ENCODE measurements around the gene GLIS2. TPM values are rescaled to one million over a fixed set of nuclear protein-coding genes. Genes with fewer than 3 reads are reported as not detected.

The GLIS2 gene
- total and polyA plus RNA-seq, 4 donors: 0.68 to 1.4 (median 1.1) TPM

DNA sequence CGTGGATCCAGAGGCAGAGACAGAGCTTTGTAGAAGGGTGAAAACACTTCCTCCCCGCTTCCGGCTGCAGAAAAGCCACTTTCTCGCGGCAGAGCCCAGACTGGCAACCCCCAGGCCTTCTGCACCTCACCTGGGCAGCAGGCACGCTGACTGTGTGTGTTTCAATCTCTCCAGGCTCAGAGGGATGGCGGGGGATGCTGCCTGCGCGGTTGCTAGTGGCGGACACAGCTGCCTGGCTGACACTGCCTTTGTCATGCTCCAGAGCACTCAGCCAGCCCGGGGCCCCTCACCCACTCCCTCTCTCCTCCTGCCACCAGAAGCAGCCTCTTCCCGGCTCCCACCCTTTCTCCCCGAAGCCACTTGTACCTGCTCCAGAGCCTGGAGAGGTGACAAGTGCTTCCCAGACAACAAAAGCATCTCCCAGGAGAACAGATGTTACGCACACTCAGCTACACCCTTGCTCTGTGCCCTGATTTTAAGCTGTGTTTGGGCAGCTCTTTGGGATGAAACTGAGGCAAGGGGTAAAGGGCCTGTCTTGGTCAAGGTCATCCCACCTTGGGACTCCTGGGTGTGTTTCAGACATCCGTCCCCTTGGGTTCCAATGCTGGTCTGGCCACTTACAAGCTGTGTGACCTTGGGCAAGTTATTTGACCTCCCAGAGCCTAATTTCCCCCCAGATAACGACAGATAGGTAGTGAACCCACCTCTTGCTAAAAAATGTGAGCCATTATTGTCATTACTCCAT lies 9.2 kb upstream of the GLIS2 start:
- Histone ChIP-seq H3K27me3 (ENCODE audit: control insufficient read depth in 4 of 4, insufficient read depth in 4 of 4, low read length in 3 of 4) (no peaks in the 10 kb centered on the region), H3K4me3 (ENCODE audit: low read depth in 1 of 3, low read length in 3 of 3) (peak overlapping the region in 2 of 3 donors; percentile 64 to 86), H3K4me1 (ENCODE audit: control insufficient read depth in 4 of 4, insufficient read depth in 4 of 4, low read length in 3 of 4) (peaks cover 2 to 12% (median 4%) of the 10 kb centered on the region in 4 donors), H3K9ac (ENCODE audit: low read depth in 1 of 2, low read length in 2 of 2) (no peak overlapping the region), H3K27ac (ENCODE audit: low read depth in 1 of 2, low read length in 2 of 2) (peak overlapping the region; percentile 74 to 76), H3K9me3 (ENCODE audit: control insufficient read depth in 4 of 4, low read length in 3 of 4) (no peaks in the 10 kb centered on the region), H3K36me3 (ENCODE audit: control insufficient read depth in 4 of 4, insufficient read depth in 3 of 4, low read depth in 1 of 4, low read length in 3 of 4) (no peaks in the 10 kb centered on the region)
- TF ChIP-seq FOXA1 (IDR thresholded peaks at IDR 0.05): no peak
- TF ChIP-seq RXRA (IDR thresholded peaks at IDR 0.05): no peak
- no peak for TF ChIP-seq RAD21 (IDR thresholded peaks at IDR 0.05)
- no peak for TF ChIP-seq GABPA (IDR thresholded peaks at IDR 0.05 in 1 of 2, conservative IDR thresholded peaks at IDR 0.05 in 1 of 2)
- TF ChIP-seq ZBTB33 (IDR thresholded peaks at IDR 0.05): no peak
- TF ChIP-seq SP1 (IDR thresholded peaks at IDR 0.05): no peak
- TF ChIP-seq HNF4G (IDR thresholded peaks at IDR 0.05): no peak
- no peak for TF ChIP-seq EGR1 (IDR thresholded peaks at IDR 0.05; ENCODE audit: low read depth in 2 of 2)
- TF ChIP-seq HNF4A (conservative IDR thresholded peaks at IDR 0.05): no peak
- TF ChIP-seq, protein P1, sequence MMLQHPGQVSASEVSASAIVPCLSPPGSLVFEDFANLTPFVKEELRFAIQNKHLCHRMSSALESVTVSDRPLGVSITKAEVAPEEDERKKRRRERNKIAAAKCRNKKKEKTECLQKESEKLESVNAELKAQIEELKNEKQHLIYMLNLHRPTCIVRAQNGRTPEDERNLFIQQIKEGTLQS (IDR thresholded peaks at IDR 0.05): no peak
- TF ChIP-seq, protein P2, sequence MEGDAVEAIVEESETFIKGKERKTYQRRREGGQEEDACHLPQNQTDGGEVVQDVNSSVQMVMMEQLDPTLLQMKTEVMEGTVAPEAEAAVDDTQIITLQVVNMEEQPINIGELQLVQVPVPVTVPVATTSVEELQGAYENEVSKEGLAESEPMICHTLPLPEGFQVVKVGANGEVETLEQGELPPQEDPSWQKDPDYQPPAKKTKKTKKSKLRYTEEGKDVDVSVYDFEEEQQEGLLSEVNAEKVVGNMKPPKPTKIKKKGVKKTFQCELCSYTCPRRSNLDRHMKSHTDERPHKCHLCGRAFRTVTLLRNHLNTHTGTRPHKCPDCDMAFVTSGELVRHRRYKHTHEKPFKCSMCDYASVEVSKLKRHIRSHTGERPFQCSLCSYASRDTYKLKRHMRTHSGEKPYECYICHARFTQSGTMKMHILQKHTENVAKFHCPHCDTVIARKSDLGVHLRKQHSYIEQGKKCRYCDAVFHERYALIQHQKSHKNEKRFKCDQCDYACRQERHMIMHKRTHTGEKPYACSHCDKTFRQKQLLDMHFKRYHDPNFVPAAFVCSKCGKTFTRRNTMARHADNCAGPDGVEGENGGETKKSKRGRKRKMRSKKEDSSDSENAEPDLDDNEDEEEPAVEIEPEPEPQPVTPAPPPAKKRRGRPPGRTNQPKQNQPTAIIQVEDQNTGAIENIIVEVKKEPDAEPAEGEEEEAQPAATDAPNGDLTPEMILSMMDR (IDR thresholded peaks at IDR 0.05; ENCODE audit: low read depth, low read length, missing input control): no peak
- no peak for DNase-seq (ENCODE audit: low spot score)
- WGBS: 80% methylated on average over 16 of the region's 16 CpGs

DNA sequence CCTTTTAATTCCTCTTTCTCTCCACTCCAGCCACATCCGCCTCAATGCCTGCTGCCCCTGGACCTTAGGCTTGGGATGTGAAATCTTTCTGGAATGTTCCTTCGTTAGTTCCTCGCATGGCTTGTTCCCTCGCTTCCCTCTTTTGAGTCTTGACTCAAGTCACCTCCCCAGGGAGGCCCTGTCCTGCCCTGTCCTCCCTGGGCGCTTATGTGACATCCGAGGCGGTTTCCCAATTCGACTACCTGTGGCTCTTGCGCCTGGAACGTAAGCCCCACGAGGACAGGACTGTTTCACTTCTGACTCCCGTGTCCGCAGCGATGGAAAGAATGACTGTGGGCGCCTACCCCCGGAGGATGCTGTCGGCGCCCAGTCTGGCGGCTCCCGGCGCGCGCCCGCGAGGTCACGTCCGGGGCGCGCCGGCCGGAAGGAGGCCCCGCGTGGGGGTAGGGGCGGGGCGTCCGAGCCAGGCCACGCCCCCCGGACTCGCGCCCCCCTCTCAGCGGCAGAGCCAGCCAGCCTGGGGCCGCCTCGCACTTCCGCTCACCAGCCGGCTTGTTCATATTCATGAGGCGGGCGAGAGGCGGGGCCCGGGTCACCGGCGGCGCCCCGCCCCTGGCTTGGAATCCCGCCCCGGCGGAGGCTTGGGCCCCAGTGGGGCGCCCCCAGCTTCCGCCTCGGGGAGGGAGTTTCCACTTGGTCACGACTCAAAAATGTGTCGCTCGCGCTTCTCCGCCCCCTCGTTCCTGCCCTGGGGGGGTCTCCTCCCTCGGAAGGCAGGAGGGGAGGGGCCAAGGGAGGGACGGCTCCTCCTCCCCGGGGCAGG lies 8.4 kb upstream of the GLIS2 start:
- no peaks in the 10 kb centered on the region for H3K27me3 ChIP-seq (ENCODE audit: control insufficient read depth in 4 of 4, insufficient read depth in 4 of 4, low read length in 3 of 4)
- TF ChIP-seq RXRA (IDR thresholded peaks at IDR 0.05) (peak; percentile 11 to 29), REST (IDR thresholded peaks at IDR 0.05) (peak; percentile 10), GABPA (IDR thresholded peaks at IDR 0.05 in 1 of 2, conservative IDR thresholded peaks at IDR 0.05 in 1 of 2) (peak; percentile 40 to 78), SP1 (IDR thresholded peaks at IDR 0.05) (peak; percentile 69), JUND (IDR thresholded peaks at IDR 0.05) (peak; percentile 25 to 43), EGR1 (IDR thresholded peaks at IDR 0.05; ENCODE audit: low read depth in 2 of 2) (peak; percentile 94 to 95), RAD21 (IDR thresholded peaks at IDR 0.05) (no peak), FOXA1 (IDR thresholded peaks at IDR 0.05) (no peak), HNF4A (conservative IDR thresholded peaks at IDR 0.05) (peak in 1 of 2 donors; percentile 15), HNF4G (IDR thresholded peaks at IDR 0.05) (no peak), YY1 (IDR thresholded peaks at IDR 0.05) (peak; percentile 54), FOXA2 (IDR thresholded peaks at IDR 0.05) (no peak)
- TF ChIP-seq, protein P3, sequence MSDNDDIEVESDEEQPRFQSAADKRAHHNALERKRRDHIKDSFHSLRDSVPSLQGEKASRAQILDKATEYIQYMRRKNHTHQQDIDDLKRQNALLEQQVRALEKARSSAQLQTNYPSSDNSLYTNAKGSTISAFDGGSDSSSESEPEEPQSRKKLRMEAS (IDR thresholded peaks at IDR 0.05): no peak
- TF ChIP-seq, protein P1 (IDR thresholded peaks at IDR 0.05): no peak
- TF ChIP-seq, protein P2 (IDR thresholded peaks at IDR 0.05; ENCODE audit: low read depth, low read length, missing input control): no peak

More for the DNA sequence above, 8.4 kb upstream of the GLIS2 start:
- DNase-seq (ENCODE audit: low spot score): peak; percentile 90
- H3K27ac ChIP-seq (ENCODE audit: low read depth in 1 of 2, low read length in 2 of 2): peak overlapping the region; percentile 74 to 76
- peaks cover 2 to 12% (median 4%) of the 10 kb centered on the region in 4 donors for H3K4me1 ChIP-seq (ENCODE audit: control insufficient read depth in 4 of 4, insufficient read depth in 4 of 4, low read length in 3 of 4)
- no peaks in the 10 kb centered on the region for H3K36me3 ChIP-seq (ENCODE audit: control insufficient read depth in 4 of 4, insufficient read depth in 3 of 4, low read depth in 1 of 4, low read length in 3 of 4)
- WGBS: 6% methylated on average over 68 of the region's 68 CpGs
- H3K4me3 ChIP-seq (ENCODE audit: low read depth in 1 of 3, low read length in 3 of 3): peak overlapping the region; percentile 64 to 86 (median 66)
- no peak overlapping the region for H3K9ac ChIP-seq (ENCODE audit: low read depth in 1 of 2, low read length in 2 of 2)
- no peaks in the 10 kb centered on the region for H3K9me3 ChIP-seq (ENCODE audit: control insufficient read depth in 4 of 4, low read length in 3 of 4)

All from liver (tissue), 9 donors.